Measurements from ENCODE around the gene PECR. TPM values are rescaled to one million over a fixed set of nuclear protein-coding genes. Genes with fewer than 3 reads are reported as not detected.

PECR gene
- polyA plus RNA-seq, 3 donors: 6.1 to 58.6 (median 20.0) TPM

- H3K27ac ChIP-seq (ENCODE audit: low read depth, low read length): no peak overlapping the region
- WGBS, 3 donors: 75 to 77% (median 77%) methylated on average over 5 of the region's 5 CpGs
Observed at GRCh38 chr2:216044883-216045486, 36.6 kb downstream of the PECR start.

- H3K27ac ChIP-seq (ENCODE audit: low read depth, low read length): no peak overlapping the region
- 95% methylated on average over 5 of the region's 5 CpGs for WGBS, 3 donors
Observed at GRCh38 chr2:216043949-216044348, 37.7 kb downstream of the PECR start.

- H3K27ac ChIP-seq (ENCODE audit: low read depth, low read length): no peak overlapping the region
- 89 to 100% (median 97%) methylated on average over 2 of the region's 2 CpGs for WGBS, 3 donors
Observed at GRCh38 chr2:216041438-216041837, 40.2 kb downstream of the PECR start.

GRCh38 chr2:216039918-216040317 is 41.7 kb downstream of the PECR start:
- H3K27ac ChIP-seq (ENCODE audit: low read depth, low read length): no peak overlapping the region
- 94 to 98% (median 95%) methylated on average over 3 of the region's 3 CpGs for whole genome bisulfite sequencing, 3 donors

GRCh38 chr2:216034065-216034464 is 47.5 kb downstream of the PECR start:
- WGBS, 3 donors: 17 to 60% (median 47%) methylated on average over 1 of the region's 1 CpG
- H3K27ac ChIP-seq (ENCODE audit: low read depth, low read length): no peak overlapping the region

- H3K27ac ChIP-seq (ENCODE audit: low read depth, low read length): no peak overlapping the region
- WGBS, 3 donors: 93 to 98% (median 94%) methylated on average over 3 of the region's 3 CpGs
Observed at GRCh38 chr2:216033403-216033802, 48.2 kb downstream of the PECR start.

GRCh38 chr2:216031960-216032689 is 49.5 kb downstream of the PECR start:
- no peak overlapping the region for H3K27ac ChIP-seq (ENCODE audit: low read depth, low read length)
- 93 to 100% (median 95%) methylated on average over 1 of the region's 1 CpG for WGBS, 3 donors

GRCh38 chr2:216030216-216030615 is 51.4 kb downstream of the PECR start:
- 96 to 98% (median 96%) methylated on average over 3 of the region's 3 CpGs for WGBS, 3 donors
- H3K27ac ChIP-seq (ENCODE audit: low read depth, low read length): no peak overlapping the region

- no peak overlapping the region for H3K27ac ChIP-seq (ENCODE audit: low read depth, low read length)
- WGBS, 3 donors: 89 to 95% (median 93%) methylated on average over 7 of the region's 7 CpGs
Observed at GRCh38 chr2:216029416-216030129, 52.0 kb downstream of the PECR start.

GRCh38 chr2:216024779-216025336 is 56.8 kb downstream of the PECR start:
- WGBS, 3 donors: 85 to 95% (median 95%) methylated on average over 7 of the region's 7 CpGs
- H3K27ac ChIP-seq (ENCODE audit: low read depth, low read length): no peak overlapping the region

- H3K27ac ChIP-seq (ENCODE audit: low read depth, low read length): no peak overlapping the region
- WGBS, 3 donors: 13 to 30% (median 22%) methylated on average over 3 of the region's 3 CpGs
Observed at GRCh38 chr2:216023055-216023648, 58.5 kb downstream of the PECR start.

- WGBS, 3 donors: 83 to 91% (median 90%) methylated on average over 7 of the region's 7 CpGs
- H3K27ac ChIP-seq (ENCODE audit: low read depth, low read length): no peak overlapping the region
Observed at GRCh38 chr2:216021768-216022565, 59.6 kb downstream of the PECR start.

GRCh38 chr2:216018709-216019108 is 62.9 kb downstream of the PECR start:
- no peak overlapping the region for H3K27ac ChIP-seq (ENCODE audit: low read depth, low read length)
- 89 to 90% (median 89%) methylated on average over 3 of the region's 3 CpGs for WGBS, 3 donors

- 67 to 91% (median 79%) methylated on average over 4 of the region's 4 CpGs for WGBS, 3 donors
- no peak overlapping the region for H3K27ac ChIP-seq (ENCODE audit: low read depth, low read length)
Observed at GRCh38 chr2:216017365-216017764, 64.2 kb downstream of the PECR start.

- WGBS, 3 donors: 49 to 61% (median 59%) methylated on average over 1 of the region's 1 CpG
- no peak overlapping the region for H3K27ac ChIP-seq (ENCODE audit: low read depth, low read length)
Observed at GRCh38 chr2:216016581-216016980, 65.0 kb downstream of the PECR start.

- H3K27ac ChIP-seq (ENCODE audit: low read depth, low read length): no peak overlapping the region
- WGBS, 3 donors: 71 to 83% (median 72%) methylated on average over 5 of the region's 5 CpGs
Observed at GRCh38 chr2:216015722-216016464, 65.7 kb downstream of the PECR start.

GRCh38 chr2:216014986-216015385 is 66.6 kb downstream of the PECR start:
- WGBS, 3 donors: 93 to 95% (median 94%) methylated on average over 23 of the region's 23 CpGs
- no peak overlapping the region for H3K27ac ChIP-seq (ENCODE audit: low read depth, low read length)

Data from adipose tissue (tissue), 3 donors.